ENCODE data around the gene TNFRSF6B. TPM values are rescaled to one million over a fixed set of nuclear protein-coding genes. Genes with fewer than 3 reads are reported as not detected.

TNFRSF6B gene
- total RNA-seq, 1 donor from 2014 or later, result 2.8 TPM

DNA sequence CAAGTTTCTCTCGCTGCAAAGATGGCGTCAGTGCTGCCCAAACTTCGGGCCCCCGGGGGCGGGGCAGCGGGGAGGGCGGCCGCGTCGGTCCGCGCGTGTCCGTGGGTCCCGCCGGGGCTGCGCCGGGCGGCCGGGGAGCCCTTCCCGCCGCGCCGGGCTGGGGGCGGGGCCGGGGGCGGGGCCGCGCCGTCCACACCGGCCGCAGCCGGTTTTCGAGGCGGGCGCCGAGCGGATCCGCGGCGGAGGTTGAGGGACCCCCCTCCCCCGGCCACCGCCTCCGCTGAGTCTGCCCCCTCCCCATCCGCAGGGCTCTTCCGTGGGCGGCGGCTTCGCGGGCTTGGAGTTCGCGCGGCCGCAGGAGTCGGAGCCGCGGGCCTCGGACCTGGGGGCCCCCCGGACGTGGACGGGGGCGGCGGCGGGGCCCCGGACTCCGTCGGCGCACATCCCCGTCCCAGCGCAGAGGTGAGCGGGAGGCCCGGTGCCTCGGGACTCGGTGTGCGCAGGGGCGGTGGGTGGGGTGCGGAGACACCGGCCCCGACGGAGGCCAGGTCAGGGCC lies 43.7 kb downstream of the TNFRSF6B start:
- Mint-ChIP-seq H3K27ac (ENCODE audit: unreplicated experiment) (no peak overlapping the region), H3K4me1 (ENCODE audit: low read depth, unreplicated experiment) (no peaks in the 10 kb centered on the region), H3K36me3 (ENCODE audit: low read depth, unreplicated experiment) (peaks cover 6% of the 10 kb centered on the region), H3K9me3 (ENCODE audit: unreplicated experiment) (no peaks in the 10 kb centered on the region), H3K4me3 (ENCODE audit: unreplicated experiment) (peak overlapping the region; percentile 66), H3K27me3 (ENCODE audit: low read depth, unreplicated experiment) (no peaks in the 10 kb centered on the region)
- TF ChIP-seq, protein P1, sequence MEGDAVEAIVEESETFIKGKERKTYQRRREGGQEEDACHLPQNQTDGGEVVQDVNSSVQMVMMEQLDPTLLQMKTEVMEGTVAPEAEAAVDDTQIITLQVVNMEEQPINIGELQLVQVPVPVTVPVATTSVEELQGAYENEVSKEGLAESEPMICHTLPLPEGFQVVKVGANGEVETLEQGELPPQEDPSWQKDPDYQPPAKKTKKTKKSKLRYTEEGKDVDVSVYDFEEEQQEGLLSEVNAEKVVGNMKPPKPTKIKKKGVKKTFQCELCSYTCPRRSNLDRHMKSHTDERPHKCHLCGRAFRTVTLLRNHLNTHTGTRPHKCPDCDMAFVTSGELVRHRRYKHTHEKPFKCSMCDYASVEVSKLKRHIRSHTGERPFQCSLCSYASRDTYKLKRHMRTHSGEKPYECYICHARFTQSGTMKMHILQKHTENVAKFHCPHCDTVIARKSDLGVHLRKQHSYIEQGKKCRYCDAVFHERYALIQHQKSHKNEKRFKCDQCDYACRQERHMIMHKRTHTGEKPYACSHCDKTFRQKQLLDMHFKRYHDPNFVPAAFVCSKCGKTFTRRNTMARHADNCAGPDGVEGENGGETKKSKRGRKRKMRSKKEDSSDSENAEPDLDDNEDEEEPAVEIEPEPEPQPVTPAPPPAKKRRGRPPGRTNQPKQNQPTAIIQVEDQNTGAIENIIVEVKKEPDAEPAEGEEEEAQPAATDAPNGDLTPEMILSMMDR (IDR thresholded peaks at IDR 0.05; ENCODE audit: insufficient read depth, low read depth, low read length), result no peak
- no peak for TF ChIP-seq EZH2 (IDR thresholded peaks at IDR 0.05; ENCODE audit: insufficient read depth, low read length)
- H3K27ac ChIP-seq (ENCODE audit: low read depth, low read length), result peak overlapping the region; percentile 65
- H3K27me3 ChIP-seq (ENCODE audit: insufficient read depth, low read length), result no peaks in the 10 kb centered on the region
- H3K79me2 ChIP-seq (ENCODE audit: insufficient read depth, low read length), result peaks cover 8% of the 10 kb centered on the region
- H3K9ac ChIP-seq (ENCODE audit: low read length), result peak overlapping the region; percentile 83
- DNase-seq (ENCODE audit: low read depth) (no peak), FAIRE-seq (no peak)
- peak overlapping the region; percentile 98 for H3K4me2 ChIP-seq (ENCODE audit: low read length)
- H3K9me3 ChIP-seq (ENCODE audit: insufficient read depth, low read depth, low read length), result no peaks in the 10 kb centered on the region
- H3K36me3 ChIP-seq (ENCODE audit: insufficient read depth, low read length), result no peaks in the 10 kb centered on the region
- peak overlapping the region; percentile 18 for H2AFZ ChIP-seq (ENCODE audit: low read depth, low read length)
- H3K4me3 ChIP-seq (ENCODE audit: insufficient read depth, low read depth, low read length), result peak overlapping the region; percentile 74
- peaks cover 15% of the 10 kb centered on the region for H3K4me1 ChIP-seq (ENCODE audit: insufficient read depth, low read length)
- peaks cover 37% of the 10 kb centered on the region for H4K20me1 ChIP-seq (ENCODE audit: insufficient read depth, low read length)

DNA sequence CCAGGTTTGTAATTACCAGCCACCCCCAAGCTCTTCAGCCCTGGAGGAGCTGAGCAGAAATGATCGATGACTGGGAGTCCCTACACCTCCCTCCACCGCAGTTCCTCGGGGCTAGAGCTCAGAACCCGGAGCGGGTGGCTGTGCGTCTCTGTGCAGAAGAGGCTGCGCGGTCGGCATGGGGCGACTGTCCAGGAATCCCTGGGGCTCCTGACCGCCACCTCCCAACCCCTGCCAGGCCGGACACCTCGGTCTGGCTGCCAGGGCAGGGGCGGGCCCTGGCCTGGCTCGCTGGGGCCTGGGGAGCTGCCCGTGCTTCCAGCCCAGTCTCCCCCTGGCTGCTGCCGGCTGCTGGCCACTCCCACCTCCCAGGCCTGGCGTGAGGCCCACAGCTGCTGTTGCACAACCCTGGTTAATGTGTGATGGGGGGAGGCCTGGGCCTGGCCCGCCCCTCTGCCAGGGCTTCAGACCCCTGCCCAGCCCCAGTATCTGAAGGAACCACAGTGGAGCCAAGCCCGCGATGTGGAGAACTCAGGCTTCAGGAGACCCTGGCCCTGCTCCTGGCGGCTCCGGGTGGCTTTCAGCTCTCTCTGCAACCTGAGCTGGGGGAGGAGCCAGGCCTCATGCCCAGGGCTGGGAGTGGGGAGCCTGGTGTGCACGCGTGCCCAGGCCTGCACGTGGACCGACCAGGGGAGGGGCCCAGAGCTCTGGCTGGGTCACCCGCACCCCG lies 44.3 kb downstream of the TNFRSF6B start:
- TF ChIP-seq EZH2 (IDR thresholded peaks at IDR 0.05; ENCODE audit: insufficient read depth, low read length), result no peak
- TF ChIP-seq, protein P1 (IDR thresholded peaks at IDR 0.05; ENCODE audit: insufficient read depth, low read depth, low read length), result no peak
- Histone ChIP-seq H4K20me1 (ENCODE audit: insufficient read depth, low read length) (peaks cover 37% of the 10 kb centered on the region), H3K4me1 (ENCODE audit: insufficient read depth, low read length) (peaks cover 15% of the 10 kb centered on the region), H2AFZ (ENCODE audit: low read depth, low read length) (peak overlapping the region; percentile 18), H3K9ac (ENCODE audit: low read length) (peak overlapping the region; percentile 83), H3K36me3 (ENCODE audit: insufficient read depth, low read length) (no peaks in the 10 kb centered on the region), H3K27ac (ENCODE audit: low read depth, low read length) (peak overlapping the region; percentile 65), H3K27me3 (ENCODE audit: insufficient read depth, low read length) (no peaks in the 10 kb centered on the region), H3K4me2 (ENCODE audit: low read length) (peak overlapping the region; percentile 98), H3K79me2 (ENCODE audit: insufficient read depth, low read length) (peaks cover 8% of the 10 kb centered on the region), H3K4me3 (ENCODE audit: insufficient read depth, low read depth, low read length) (peak overlapping the region; percentile 74), H3K9me3 (ENCODE audit: insufficient read depth, low read depth, low read length) (no peaks in the 10 kb centered on the region)
- Mint-ChIP-seq H3K9me3 (ENCODE audit: unreplicated experiment) (no peaks in the 10 kb centered on the region), H3K4me1 (ENCODE audit: low read depth, unreplicated experiment) (no peaks in the 10 kb centered on the region), H3K27ac (ENCODE audit: unreplicated experiment) (no peak overlapping the region), H3K4me3 (ENCODE audit: unreplicated experiment) (peak overlapping the region; percentile 66), H3K36me3 (ENCODE audit: low read depth, unreplicated experiment) (peaks cover 6% of the 10 kb centered on the region), H3K27me3 (ENCODE audit: low read depth, unreplicated experiment) (no peaks in the 10 kb centered on the region)
- peak; percentile 72 for DNase-seq (ENCODE audit: low read depth)
- no peak for FAIRE-seq

DNA sequence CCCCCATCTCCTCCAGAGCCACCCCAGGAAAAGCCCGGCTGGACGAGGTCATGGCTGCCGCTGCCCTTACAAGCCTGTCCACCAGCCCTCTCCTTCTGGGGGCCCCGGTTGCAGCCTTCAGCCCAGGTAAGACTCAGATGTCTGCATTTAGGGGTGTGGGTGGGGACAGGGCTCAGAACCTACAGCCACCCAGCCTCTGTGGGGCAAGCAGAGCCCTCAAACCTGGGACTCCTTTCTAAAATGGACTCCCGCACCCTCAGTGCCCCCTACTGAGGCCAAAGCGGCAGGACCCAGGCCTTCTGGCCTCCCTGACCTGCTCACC lies 44.9 kb downstream of the TNFRSF6B start:
- TF ChIP-seq, protein P1 (IDR thresholded peaks at IDR 0.05; ENCODE audit: insufficient read depth, low read depth, low read length), result no peak
- no peak for TF ChIP-seq EZH2 (IDR thresholded peaks at IDR 0.05; ENCODE audit: insufficient read depth, low read length)
- Histone ChIP-seq H3K79me2 (ENCODE audit: insufficient read depth, low read length) (peaks cover 8% of the 10 kb centered on the region), H3K4me3 (ENCODE audit: insufficient read depth, low read depth, low read length) (peak overlapping the region; percentile 74), H3K9me3 (ENCODE audit: insufficient read depth, low read depth, low read length) (no peaks in the 10 kb centered on the region), H3K36me3 (ENCODE audit: insufficient read depth, low read length) (no peaks in the 10 kb centered on the region), H4K20me1 (ENCODE audit: insufficient read depth, low read length) (peaks cover 32% of the 10 kb centered on the region), H3K9ac (ENCODE audit: low read length) (peak overlapping the region; percentile 83), H3K4me2 (ENCODE audit: low read length) (peak overlapping the region; percentile 98), H2AFZ (ENCODE audit: low read depth, low read length) (no peak overlapping the region), H3K4me1 (ENCODE audit: insufficient read depth, low read length) (peaks cover 15% of the 10 kb centered on the region), H3K27me3 (ENCODE audit: insufficient read depth, low read length) (no peaks in the 10 kb centered on the region), H3K27ac (ENCODE audit: low read depth, low read length) (no peak overlapping the region)
- Mint-ChIP-seq H3K4me3 (ENCODE audit: unreplicated experiment) (peak overlapping the region; percentile 73), H3K27me3 (ENCODE audit: low read depth, unreplicated experiment) (no peaks in the 10 kb centered on the region), H3K36me3 (ENCODE audit: low read depth, unreplicated experiment) (peaks cover 4% of the 10 kb centered on the region), H3K27ac (ENCODE audit: unreplicated experiment) (no peak overlapping the region), H3K9me3 (ENCODE audit: unreplicated experiment) (no peaks in the 10 kb centered on the region), H3K4me1 (ENCODE audit: low read depth, unreplicated experiment) (no peaks in the 10 kb centered on the region)
- DNase-seq (ENCODE audit: low read depth), result no peak
- no peak for FAIRE-seq

Measured in astrocyte (in vitro differentiated cells and primary cell).